ENCODE measurements around the gene MTCH2.

Gene MTCH2

GRCh38 chr11:47571895-47572294, 70.5 kb downstream of the MTCH2 start:
- no peak for DNase-seq
- in situ Hi-C loops (cut with MboI; ENCODE audit: low pct_unique_long_range_greater_than_20kb, low sequenced_read_pairs): no loop called here

DNA sequence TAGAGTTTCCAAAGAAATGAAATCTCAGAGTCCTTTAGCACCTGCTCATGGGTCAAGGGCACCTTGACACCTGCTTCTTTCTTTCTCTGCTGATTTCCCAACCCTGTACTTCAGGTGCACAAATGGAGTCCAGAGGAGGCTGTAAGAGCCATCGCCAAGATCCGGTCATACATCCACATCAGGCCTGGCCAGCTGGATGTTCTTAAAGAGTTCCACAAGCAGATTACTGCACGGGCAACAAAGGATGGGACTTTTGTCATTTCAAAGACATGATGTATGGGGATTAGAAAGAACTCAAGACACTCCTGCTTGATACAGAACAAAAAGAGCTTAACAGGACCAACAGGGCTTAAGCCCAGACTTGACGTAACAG, 71.0 kb downstream of the MTCH2 start:
- in situ Hi-C loops (cut with MboI; ENCODE audit: low pct_unique_long_range_greater_than_20kb, low sequenced_read_pairs): no loop called here
- no peak for DNase-seq

- in situ Hi-C loops (cut with MboI; ENCODE audit: low pct_unique_long_range_greater_than_20kb, low sequenced_read_pairs): no loop called here
- no peak for DNase-seq
These were observed 71.6 kb downstream of the MTCH2 start for GRCh38 chr11:47570651-47571356.

- in situ Hi-C loops (cut with MboI; ENCODE audit: low pct_unique_long_range_greater_than_20kb, low sequenced_read_pairs): no loop called here
- DNase-seq: no peak
These were observed 72.7 kb downstream of the MTCH2 start for GRCh38 chr11:47569646-47570045.
